DMS114 treated with DMSO at 0.1 percent for 48 hours (cell line): ENCODE results near the gene YIPF7.

ENCODE experiments used
- DNase-seq: peaks from one replicate; lab custom pipeline; 2025; ENCODE audit not compliant: unreplicated experiment; lab: John Stamatoyannopoulos, UW

The YIPF7 gene

GRCh38 chr4:44623676-44624075 is 27.7 kb downstream of the YIPF7 start:
- no peak for DNase-seq

- DNase-seq = no peak
Observed at GRCh38 chr4:44616621-44617020, 34.8 kb downstream of the YIPF7 start.

GRCh38 chr4:44583393-44583792 is 68.0 kb downstream of the YIPF7 start:
- DNase-seq = no peak

- DNase-seq = no peak
Observed at GRCh38 chr4:44580231-44580630, 71.2 kb downstream of the YIPF7 start.

GRCh38 chr4:44578954-44579353 is 72.5 kb downstream of the YIPF7 start:
- DNase-seq = no peak
